HepG2 (cell line): ENCODE results near the gene SPEM2.

Source experiments
- HNRNPLL ChIP-seq: fragments of 200-400 bp; formaldehyde crosslinking; IDR thresholded peaks from 2 replicates; pipeline ENCODE4 v1.6.1; 2017; ENCODE audit warnings: mild to moderate bottlenecking, low read depth, low read length; ENCODE audit not compliant: poor library complexity, severe bottlenecking
- KLF9 ChIP-seq: IDR thresholded peaks from 2 replicates; pipeline ENCODE4 v1.6.1; 2016; ENCODE audit warnings: low read depth
- MEIS2 ChIP-seq: sonication (generic); formaldehyde crosslinking; IDR thresholded peaks from 2 replicates; pipeline ENCODE4 v1.9.0; 2021; ENCODE audit warnings: mild to moderate bottlenecking, missing genetic modification reagents
- NFIC ChIP-seq: IDR thresholded peaks from 2 replicates; pipeline ENCODE4 v1.6.1; 2012; ENCODE audit warnings: mild to moderate bottlenecking, low read length, inconsistent platforms
- NFYB ChIP-seq: sonication (generic); formaldehyde crosslinking; IDR thresholded peaks from 2 replicates; pipeline ENCODE4 v1.4.0; 2020; ENCODE audit warnings: missing genetic modification reagents
- SETDB1 ChIP-seq: sonication (generic); formaldehyde crosslinking; IDR thresholded peaks from 2 replicates; pipeline ENCODE4 v1.5.1; 2020; ENCODE audit warnings: missing genetic modification reagents, mild to moderate bottlenecking, borderline replicate concordance
- ZNF207 ChIP-seq: fragments of 450-650 bp; IDR thresholded peaks from 2 replicates; pipeline ENCODE4 v1.6.1; 2016; ENCODE audit warnings: antibody characterized with exemption, borderline replicate concordance
- ZNF891 ChIP-seq: sonication (generic); formaldehyde crosslinking; IDR thresholded peaks from 2 replicates; pipeline ENCODE4 v1.5.0; 2020; ENCODE audit warnings: mild to moderate bottlenecking, missing genetic modification reagents
- TF ChIP-seq, protein P1 (sequence below): sonication (generic); formaldehyde crosslinking; IDR thresholded peaks from 2 replicates; pipeline ENCODE4 v1.5.0; 2020; ENCODE audit warnings: mild to moderate bottlenecking, missing genetic modification reagents, moderate library complexity
- TF ChIP-seq, protein P2 (sequence below): IDR thresholded peaks from 2 replicates; pipeline ENCODE4 v1.6.1; 2016; ENCODE audit warnings: low read depth, missing genetic modification reagents, missing compliant biosample characterization
- TF ChIP-seq, protein P3 (sequence below): IDR thresholded peaks from 2 replicates; pipeline ENCODE4 v1.6.1; 2012; ENCODE audit warnings: inconsistent platforms
- TF ChIP-seq, protein P4 (sequence below), 2 experiments: IDR thresholded peaks; 2 replicates each; pipeline ENCODE4 v1.6.1; 2011 to 2012; ENCODE audit warnings: low read length in 2 of 2, borderline replicate concordance in 1 of 2, low read depth in 1 of 2, mild to moderate bottlenecking in 1 of 2, moderate library complexity in 1 of 2

DNA sequence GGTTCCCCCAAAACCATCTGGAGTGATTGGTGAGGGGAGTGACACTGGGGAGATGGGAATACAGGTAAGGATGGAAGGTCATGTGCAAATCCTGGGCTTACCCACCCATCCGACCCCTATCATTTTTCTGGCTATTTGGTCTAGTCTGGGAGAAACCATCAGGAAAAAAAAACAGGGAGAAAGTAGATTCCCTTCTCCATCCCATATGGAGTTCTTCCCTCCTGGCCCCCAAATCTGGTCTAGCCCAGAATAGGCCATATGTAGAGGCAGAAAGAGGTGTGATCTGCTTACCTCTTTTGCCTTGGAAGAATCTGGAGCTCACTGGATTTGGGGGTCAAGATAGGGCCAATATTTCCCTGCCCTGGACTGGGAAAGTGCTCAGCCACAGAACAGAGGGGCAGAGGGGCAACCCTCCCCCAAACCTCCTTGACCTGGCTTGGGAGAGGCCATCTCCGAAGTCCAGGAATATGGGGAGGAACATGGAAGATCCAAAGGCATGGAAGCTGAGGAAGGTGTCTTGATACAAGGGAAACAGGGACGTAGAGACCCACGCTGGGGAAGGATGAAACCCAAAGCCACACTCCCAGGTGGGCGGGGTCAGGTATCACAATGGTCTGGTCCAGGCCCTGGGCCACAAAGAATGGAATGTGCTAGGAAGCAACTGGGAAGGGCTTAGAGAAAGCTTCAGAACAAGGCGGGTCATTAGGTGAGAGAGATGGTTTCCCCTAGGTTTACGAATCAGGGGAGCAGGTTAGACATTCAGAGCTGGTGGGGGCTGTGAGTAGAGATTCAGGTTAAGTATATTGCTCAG lies 35.6 kb downstream of the SPEM2 start:
- TF ChIP-seq HNRNPLL, result no peak
- no peak for TF ChIP-seq ZNF207
- TF ChIP-seq, protein P1, sequence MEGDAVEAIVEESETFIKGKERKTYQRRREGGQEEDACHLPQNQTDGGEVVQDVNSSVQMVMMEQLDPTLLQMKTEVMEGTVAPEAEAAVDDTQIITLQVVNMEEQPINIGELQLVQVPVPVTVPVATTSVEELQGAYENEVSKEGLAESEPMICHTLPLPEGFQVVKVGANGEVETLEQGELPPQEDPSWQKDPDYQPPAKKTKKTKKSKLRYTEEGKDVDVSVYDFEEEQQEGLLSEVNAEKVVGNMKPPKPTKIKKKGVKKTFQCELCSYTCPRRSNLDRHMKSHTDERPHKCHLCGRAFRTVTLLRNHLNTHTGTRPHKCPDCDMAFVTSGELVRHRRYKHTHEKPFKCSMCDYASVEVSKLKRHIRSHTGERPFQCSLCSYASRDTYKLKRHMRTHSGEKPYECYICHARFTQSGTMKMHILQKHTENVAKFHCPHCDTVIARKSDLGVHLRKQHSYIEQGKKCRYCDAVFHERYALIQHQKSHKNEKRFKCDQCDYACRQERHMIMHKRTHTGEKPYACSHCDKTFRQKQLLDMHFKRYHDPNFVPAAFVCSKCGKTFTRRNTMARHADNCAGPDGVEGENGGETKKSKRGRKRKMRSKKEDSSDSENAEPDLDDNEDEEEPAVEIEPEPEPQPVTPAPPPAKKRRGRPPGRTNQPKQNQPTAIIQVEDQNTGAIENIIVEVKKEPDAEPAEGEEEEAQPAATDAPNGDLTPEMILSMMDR, result no peak
- TF ChIP-seq KLF9 (CRISPR knock-in tag), result no peak
- no peak for TF ChIP-seq NFIC
- TF ChIP-seq, protein P2, sequence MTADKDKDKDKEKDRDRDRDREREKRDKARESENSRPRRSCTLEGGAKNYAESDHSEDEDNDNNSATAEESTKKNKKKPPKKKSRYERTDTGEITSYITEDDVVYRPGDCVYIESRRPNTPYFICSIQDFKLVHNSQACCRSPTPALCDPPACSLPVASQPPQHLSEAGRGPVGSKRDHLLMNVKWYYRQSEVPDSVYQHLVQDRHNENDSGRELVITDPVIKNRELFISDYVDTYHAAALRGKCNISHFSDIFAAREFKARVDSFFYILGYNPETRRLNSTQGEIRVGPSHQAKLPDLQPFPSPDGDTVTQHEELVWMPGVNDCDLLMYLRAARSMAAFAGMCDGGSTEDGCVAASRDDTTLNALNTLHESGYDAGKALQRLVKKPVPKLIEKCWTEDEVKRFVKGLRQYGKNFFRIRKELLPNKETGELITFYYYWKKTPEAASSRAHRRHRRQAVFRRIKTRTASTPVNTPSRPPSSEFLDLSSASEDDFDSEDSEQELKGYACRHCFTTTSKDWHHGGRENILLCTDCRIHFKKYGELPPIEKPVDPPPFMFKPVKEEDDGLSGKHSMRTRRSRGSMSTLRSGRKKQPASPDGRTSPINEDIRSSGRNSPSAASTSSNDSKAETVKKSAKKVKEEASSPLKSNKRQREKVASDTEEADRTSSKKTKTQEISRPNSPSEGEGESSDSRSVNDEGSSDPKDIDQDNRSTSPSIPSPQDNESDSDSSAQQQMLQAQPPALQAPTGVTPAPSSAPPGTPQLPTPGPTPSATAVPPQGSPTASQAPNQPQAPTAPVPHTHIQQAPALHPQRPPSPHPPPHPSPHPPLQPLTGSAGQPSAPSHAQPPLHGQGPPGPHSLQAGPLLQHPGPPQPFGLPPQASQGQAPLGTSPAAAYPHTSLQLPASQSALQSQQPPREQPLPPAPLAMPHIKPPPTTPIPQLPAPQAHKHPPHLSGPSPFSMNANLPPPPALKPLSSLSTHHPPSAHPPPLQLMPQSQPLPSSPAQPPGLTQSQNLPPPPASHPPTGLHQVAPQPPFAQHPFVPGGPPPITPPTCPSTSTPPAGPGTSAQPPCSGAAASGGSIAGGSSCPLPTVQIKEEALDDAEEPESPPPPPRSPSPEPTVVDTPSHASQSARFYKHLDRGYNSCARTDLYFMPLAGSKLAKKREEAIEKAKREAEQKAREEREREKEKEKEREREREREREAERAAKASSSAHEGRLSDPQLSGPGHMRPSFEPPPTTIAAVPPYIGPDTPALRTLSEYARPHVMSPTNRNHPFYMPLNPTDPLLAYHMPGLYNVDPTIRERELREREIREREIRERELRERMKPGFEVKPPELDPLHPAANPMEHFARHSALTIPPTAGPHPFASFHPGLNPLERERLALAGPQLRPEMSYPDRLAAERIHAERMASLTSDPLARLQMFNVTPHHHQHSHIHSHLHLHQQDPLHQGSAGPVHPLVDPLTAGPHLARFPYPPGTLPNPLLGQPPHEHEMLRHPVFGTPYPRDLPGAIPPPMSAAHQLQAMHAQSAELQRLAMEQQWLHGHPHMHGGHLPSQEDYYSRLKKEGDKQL, result no peak
- TF ChIP-seq ZNF891 (CRISPR knock-in tag), result no peak
- TF ChIP-seq, protein P3, sequence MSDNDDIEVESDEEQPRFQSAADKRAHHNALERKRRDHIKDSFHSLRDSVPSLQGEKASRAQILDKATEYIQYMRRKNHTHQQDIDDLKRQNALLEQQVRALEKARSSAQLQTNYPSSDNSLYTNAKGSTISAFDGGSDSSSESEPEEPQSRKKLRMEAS, result no peak
- no peak for TF ChIP-seq MEIS2 (CRISPR knock-in tag)
- no peak for TF ChIP-seq NFYB (CRISPR knock-in tag)
- TF ChIP-seq SETDB1 (CRISPR knock-in tag), result no peak
- TF ChIP-seq, protein P4, sequence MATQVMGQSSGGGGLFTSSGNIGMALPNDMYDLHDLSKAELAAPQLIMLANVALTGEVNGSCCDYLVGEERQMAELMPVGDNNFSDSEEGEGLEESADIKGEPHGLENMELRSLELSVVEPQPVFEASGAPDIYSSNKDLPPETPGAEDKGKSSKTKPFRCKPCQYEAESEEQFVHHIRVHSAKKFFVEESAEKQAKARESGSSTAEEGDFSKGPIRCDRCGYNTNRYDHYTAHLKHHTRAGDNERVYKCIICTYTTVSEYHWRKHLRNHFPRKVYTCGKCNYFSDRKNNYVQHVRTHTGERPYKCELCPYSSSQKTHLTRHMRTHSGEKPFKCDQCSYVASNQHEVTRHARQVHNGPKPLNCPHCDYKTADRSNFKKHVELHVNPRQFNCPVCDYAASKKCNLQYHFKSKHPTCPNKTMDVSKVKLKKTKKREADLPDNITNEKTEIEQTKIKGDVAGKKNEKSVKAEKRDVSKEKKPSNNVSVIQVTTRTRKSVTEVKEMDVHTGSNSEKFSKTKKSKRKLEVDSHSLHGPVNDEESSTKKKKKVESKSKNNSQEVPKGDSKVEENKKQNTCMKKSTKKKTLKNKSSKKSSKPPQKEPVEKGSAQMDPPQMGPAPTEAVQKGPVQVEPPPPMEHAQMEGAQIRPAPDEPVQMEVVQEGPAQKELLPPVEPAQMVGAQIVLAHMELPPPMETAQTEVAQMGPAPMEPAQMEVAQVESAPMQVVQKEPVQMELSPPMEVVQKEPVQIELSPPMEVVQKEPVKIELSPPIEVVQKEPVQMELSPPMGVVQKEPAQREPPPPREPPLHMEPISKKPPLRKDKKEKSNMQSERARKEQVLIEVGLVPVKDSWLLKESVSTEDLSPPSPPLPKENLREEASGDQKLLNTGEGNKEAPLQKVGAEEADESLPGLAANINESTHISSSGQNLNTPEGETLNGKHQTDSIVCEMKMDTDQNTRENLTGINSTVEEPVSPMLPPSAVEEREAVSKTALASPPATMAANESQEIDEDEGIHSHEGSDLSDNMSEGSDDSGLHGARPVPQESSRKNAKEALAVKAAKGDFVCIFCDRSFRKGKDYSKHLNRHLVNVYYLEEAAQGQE (IDR thresholded peaks at IDR 0.05; ENCODE audit: borderline replicate concordance in 1 of 2, low read depth in 1 of 2, low read length in 2 of 2), result no peak
